GM21528 (cell line): ENCODE data around the gene PM20D1.
"Not testable (repeated sequence)": the region's sequence is repeated elsewhere in the genome, so short reads cannot be mapped to it uniquely, and the experiment has no call there.

Source experiments
- ATAC-seq: cut with Tn5 transposase; IDR thresholded peaks from one replicate; pipeline ENCODE4 v1.9.1; 2021; ENCODE audit warnings: mild to moderate bottlenecking, moderate library complexity; ENCODE audit not compliant: unreplicated experiment, low FRiP score

PM20D1 gene

GRCh38 chr1:205843036-205843859, 6.7 kb downstream of the PM20D1 start:
- ATAC-seq: no peak

- no peak for ATAC-seq
Measured at GRCh38 chr1:205842229-205842628, 7.7 kb downstream of the PM20D1 start.

DNA sequence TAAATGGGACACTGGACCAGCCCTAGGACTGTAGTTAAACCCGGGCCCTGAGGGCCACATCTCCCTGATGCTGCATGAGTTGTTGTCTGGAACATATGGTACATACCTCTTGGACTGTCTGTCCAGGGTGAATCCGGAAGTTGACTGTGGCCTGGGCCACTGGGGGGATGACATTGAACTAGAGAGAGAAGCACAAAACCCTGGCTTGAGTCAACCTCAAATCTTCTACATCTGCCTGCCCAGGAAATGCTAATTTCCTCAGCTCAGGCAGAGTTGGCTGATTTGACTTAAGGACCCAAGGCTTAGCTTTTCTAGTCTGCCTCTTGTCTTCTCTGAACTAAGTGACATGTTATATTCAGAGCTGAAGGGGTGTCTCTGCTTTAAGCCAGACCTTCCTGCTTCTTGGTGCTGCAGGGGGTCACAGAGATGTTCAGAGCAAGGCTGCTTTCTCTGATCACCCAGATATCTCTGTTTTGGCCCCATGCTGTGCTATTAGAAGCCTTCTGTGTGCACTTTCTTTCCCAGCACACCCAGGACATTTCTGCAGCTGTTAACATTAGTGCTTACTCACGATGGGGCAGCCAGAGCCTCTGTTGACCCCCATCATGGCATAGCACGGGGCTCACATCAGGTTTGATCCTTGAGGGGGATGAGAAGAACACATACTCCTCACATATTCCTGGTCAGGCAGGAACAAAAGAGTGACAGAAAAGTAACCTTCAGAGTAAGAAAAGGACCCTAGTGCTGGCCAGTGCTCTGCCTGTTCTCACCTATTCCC, 9.6 kb downstream of the PM20D1 start:
- no peak for ATAC-seq

- ATAC-seq: no peak
Measured at GRCh38 chr1:205837382-205837970, 12.5 kb downstream of the PM20D1 start.

GRCh38 chr1:205834751-205835150, 15.2 kb downstream of the PM20D1 start:
- ATAC-seq: no peak

- ATAC-seq: no peak
Measured at GRCh38 chr1:205832326-205832751, 17.6 kb downstream of the PM20D1 start.

- ATAC-seq: no peak
Measured at GRCh38 chr1:205827623-205828022, 22.3 kb downstream of the PM20D1 start.

DNA sequence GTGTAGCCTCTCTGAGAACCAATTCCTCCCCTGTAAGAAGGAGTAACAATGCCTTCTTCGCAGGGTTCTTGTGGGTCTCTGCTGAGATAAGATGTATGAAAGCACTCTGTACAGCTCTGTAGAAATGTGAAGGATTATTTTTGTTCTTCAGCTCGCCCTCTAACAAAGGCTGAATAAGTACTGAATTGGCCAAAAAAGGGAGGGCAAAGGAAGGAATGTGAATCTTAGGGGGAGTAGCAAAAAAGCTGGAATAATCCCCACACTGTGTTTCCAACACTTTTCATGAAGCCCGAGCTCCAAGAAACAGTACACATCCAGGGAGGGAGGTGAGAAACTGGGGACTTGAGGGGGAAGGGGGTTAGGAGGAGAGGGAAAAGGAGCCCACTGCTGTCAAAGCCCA, 22.9 kb downstream of the PM20D1 start:
- no peak for ATAC-seq

GRCh38 chr1:205826016-205826806, 23.7 kb downstream of the PM20D1 start:
- ATAC-seq: no peak

- no peak for ATAC-seq
Measured at GRCh38 chr1:205824180-205824579, 25.8 kb downstream of the PM20D1 start.

DNA sequence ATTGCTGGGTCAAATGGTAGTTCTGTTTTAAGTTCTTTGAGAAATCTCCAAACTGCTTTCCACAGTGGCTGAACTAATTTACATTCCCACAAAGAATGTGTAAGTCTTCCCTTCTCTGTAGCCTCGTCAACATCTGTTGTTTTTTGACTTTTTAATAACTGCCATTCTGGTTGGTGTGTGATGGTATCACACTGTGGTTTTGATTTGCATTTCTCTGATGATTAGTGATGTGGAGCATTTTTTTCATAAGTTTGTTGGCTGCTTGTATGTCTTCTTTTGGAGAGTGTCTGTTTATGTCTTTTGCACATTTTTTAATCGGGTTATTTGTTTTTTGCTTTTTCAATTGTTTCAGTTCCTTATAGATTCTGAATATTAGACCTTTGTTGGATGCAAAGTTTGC, 26.7 kb downstream of the PM20D1 start:
- ATAC-seq: not testable (repeated sequence)

- no peak for ATAC-seq
Measured at GRCh38 chr1:205822397-205822796, 27.5 kb downstream of the PM20D1 start.

- no peak for ATAC-seq
Measured at GRCh38 chr1:205817988-205818387, 31.9 kb downstream of the PM20D1 start.

GRCh38 chr1:205817364-205817763, 32.6 kb downstream of the PM20D1 start:
- ATAC-seq: no peak

- no peak for ATAC-seq
Measured at GRCh38 chr1:205813755-205814058, 36.2 kb downstream of the PM20D1 start.

DNA sequence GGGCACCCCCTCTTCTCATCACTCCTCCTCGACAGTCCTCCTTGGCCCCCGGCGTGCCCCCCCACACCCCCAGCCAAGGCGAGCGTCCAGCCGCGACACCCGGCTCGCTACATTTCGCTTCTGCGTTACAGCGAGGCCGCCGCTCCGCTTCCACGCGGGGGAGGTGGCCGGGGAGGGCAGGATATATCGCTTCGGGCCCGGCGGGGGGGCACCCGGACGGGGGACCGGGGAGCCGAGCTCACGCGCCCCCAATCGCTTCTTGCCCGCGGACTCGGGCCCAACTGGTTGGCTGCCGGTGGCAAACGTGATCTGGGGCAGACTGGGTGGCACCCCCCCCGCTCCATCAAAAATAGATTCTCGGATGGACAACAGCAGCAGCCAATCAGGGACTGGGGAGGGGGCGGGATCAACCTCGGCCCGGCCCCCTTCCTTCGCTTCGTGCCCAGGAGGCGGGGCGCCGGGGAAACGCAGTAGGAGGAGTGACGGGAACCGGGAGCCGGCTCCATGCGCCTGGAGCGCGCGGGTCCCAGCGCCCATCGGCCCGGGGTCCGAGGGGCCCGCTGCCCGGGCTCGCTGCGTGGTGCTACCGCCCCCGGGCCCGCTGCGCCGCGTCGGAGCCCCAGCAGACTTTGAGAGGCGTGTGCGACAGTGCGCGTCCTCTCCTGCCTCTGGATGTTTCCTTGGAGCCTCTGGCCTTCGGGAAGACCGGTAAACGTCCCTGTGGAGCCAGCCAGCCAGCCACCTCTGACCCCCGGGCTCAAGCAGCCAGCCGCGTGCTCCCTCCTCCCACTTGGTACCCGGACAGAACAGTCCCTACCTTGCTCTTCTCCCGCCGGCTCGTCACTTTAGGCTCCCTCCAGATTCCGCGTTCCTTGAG, 36.8 kb downstream of the PM20D1 start, which contains the start of gene SLC41A1:
SLC41A1 (minus strand) TSS at position 321 of the 877 bp plus-strand sequence. CDS start 2,757 bp downstream, outside the sequence.
- peak; percentile 79 for ATAC-seq

- no peak for ATAC-seq
Measured at GRCh38 chr1:205812271-205812877, 37.6 kb downstream of the PM20D1 start.

DNA sequence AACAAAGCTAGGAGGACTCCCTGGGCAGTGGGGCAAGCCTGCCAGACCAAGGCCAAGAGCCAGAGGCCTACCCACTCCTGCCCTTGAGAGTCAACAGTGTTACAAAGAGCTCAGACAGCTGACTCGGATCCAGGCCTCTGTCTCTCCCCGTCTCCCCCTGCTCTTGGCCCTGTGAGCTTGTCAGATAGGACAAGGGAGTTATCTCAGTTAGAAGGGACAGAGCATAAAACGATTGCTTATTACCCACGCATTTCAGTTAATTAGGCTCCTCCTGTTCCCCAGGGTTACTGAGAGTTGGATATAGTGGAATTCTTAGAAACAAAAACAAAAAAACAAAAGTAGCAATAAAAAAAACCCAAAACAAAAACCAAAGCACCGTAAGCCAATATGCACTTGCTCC, 38.3 kb downstream of the PM20D1 start:
- no peak for ATAC-seq

GRCh38 chr1:205810448-205811157, 39.3 kb downstream of the PM20D1 start:
- ATAC-seq: no peak
